Gastrocnemius medialis (tissue), 4 donors: ENCODE measurements around the gene PDZRN4. TPM values are rescaled to one million over a fixed set of nuclear protein-coding genes. Genes with fewer than 3 reads are reported as not detected.

Source experiments
- ATAC-seq, 2 donors: fragments of 150-250 bp; one replicate each; pipeline ENCODE4 v1.9.1; 2016
- DNase-seq, 2 donors: peaks; one replicate each; pipeline ENCODE4 v3.0.0-alpha.2; 2019
- H3K27ac ChIP-seq, 4 donors: fragments of 200-600 bp; sonication (generic); 1 replicate in 1 of 4; 2 replicates in 3 of 4; pipeline ENCODE4 v1.5.1; 2016 to 2018; ENCODE audit warnings: mild to moderate bottlenecking in 2 of 4, moderate library complexity in 1 of 4
- H3K27me3 ChIP-seq, 3 donors: fragments of 200-600 bp; sonication (generic) in 2 of 3; 1 replicate in 1 of 3; 2 replicates in 2 of 3; pipeline versions ENCODE4 v1.5.1 to v1.6.0; 2016 to 2019; ENCODE audit warnings: mild to moderate bottlenecking in 1 of 3, moderate library complexity in 1 of 3
- H3K36me3 ChIP-seq, 2 donors: fragments of 200-600 bp; sonication (generic) in 1 of 2; one replicate each; pipeline ENCODE4 v1.5.1; 2017 to 2018
- H3K4me1 ChIP-seq, 2 donors: fragments of 200-600 bp; sonication (generic) in 1 of 2; one replicate each; pipeline ENCODE4 v1.5.1; 2016 to 2017; ENCODE audit warnings: mild to moderate bottlenecking in 2 of 2
- H3K4me3 ChIP-seq, 4 donors: fragments of 200-600 bp; sonication (generic) in 3 of 4; 1 replicate in 1 of 4; 2 replicates in 3 of 4; pipeline ENCODE4 v1.5.1; 2016 to 2019; ENCODE audit warnings: mild to moderate bottlenecking in 2 of 4
- H3K9me3 ChIP-seq, 3 donors: fragments of 200-600 bp; sonication (generic) in 2 of 3; 1 replicate in 1 of 3; 2 replicates in 2 of 3; pipeline ENCODE4 v1.5.1; 2016 to 2019
- POLR2A ChIP-seq, 2 donors: fragments of 450-650 bp; IDR thresholded peaks; one replicate each; pipeline ENCODE4 v1.6.1; 2017; ENCODE audit warnings: antibody characterized with exemption in 2 of 2, mild to moderate bottlenecking in 2 of 2, moderate library complexity in 2 of 2
- in situ Hi-C, 4 donors: fragments of 200-750 bp; cut with MboI; loops; one replicate each; pipeline versions ENCODE4 v1.15.0 to v1.8.0; 2017; ENCODE audit warnings: low sequenced_read_pairs in 4 of 4
- intact Hi-C: fragments of 100-400 bp; cut with DNase I; formaldehyde crosslinking; loops from one replicate; pipeline ENCODE4 v1.15.1; 2023; ENCODE audit warnings: low total_unique reads
- total RNA-seq, 4 donors: library from RNA; depleted of rRNA; stranded (reverse); fragments of >200 nt; gene quantifications; one replicate each; pipeline versions ENCODE4 v1.1.0 to v1.2.3, GENCODE V29; 2016
- TF ChIP-seq, protein P1 (sequence below), 5 experiments: fragments of 450-650 bp in 3 of 5; fragments of 200-600 bp in 2 of 5; sonication (generic) in 2 of 5; IDR thresholded peaks in 4 of 5; conservative IDR thresholded peaks in 1 of 5; 1 replicate in 4 of 5; 2 replicates in 1 of 5; pipeline ENCODE4 v1.5.1; 2016 to 2019; ENCODE audit warnings: antibody characterized with exemption in 5 of 5, mild to moderate bottlenecking in 3 of 5, moderate library complexity in 3 of 5

PDZRN4 gene
- total RNA-seq, 4 donors from 2014 or later: 0.17 to 1.7 (median 0.64) TPM

GRCh38 chr12:41441180-41441579 lies 253.1 kb downstream of the PDZRN4 start:
- no peak overlapping the region for H3K4me3 ChIP-seq
- DNase-seq: no peak
- in situ Hi-C loops: no loop called here
- no peaks in the 10 kb centered on the region for H3K4me1 ChIP-seq
- H3K9me3 ChIP-seq: no peaks in the 10 kb centered on the region
- intact Hi-C loops: no loop called here
- no peak for ATAC-seq
- H3K27ac ChIP-seq: no peak overlapping the region
- no peak for TF ChIP-seq POLR2A (IDR thresholded peaks at IDR 0.05)
- TF ChIP-seq, protein P1, sequence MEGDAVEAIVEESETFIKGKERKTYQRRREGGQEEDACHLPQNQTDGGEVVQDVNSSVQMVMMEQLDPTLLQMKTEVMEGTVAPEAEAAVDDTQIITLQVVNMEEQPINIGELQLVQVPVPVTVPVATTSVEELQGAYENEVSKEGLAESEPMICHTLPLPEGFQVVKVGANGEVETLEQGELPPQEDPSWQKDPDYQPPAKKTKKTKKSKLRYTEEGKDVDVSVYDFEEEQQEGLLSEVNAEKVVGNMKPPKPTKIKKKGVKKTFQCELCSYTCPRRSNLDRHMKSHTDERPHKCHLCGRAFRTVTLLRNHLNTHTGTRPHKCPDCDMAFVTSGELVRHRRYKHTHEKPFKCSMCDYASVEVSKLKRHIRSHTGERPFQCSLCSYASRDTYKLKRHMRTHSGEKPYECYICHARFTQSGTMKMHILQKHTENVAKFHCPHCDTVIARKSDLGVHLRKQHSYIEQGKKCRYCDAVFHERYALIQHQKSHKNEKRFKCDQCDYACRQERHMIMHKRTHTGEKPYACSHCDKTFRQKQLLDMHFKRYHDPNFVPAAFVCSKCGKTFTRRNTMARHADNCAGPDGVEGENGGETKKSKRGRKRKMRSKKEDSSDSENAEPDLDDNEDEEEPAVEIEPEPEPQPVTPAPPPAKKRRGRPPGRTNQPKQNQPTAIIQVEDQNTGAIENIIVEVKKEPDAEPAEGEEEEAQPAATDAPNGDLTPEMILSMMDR (IDR thresholded peaks at IDR 0.05 in 4 of 5, conservative IDR thresholded peaks at IDR 0.05 in 1 of 5): no peak
- no peaks in the 10 kb centered on the region for H3K36me3 ChIP-seq
- no peaks in the 10 kb centered on the region for H3K27me3 ChIP-seq

DNA sequence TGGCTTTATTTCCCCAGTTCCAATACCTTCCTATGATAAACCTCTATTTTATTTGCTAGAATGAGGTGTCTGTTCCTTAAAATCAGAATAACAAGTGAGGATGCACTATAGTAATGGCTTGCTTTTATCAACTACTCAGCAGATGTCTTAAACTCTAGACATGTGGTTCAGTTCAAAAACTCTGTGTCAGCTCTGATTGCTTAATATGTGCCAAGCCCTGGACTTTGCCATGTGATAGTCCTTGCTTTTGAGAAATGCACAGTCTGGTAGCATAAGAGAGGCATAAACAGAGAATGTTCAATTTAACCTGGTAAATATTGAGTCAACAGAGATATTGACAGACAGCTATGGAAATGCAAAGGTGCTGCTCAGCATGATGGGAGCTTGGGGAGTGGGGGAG lies 254.8 kb downstream of the PDZRN4 start:
- in situ Hi-C loops (no loop called here), intact Hi-C loops (no loop called here)
- Histone ChIP-seq H3K9me3 (no peaks in the 10 kb centered on the region), H3K4me3 (no peak overlapping the region), H3K36me3 (no peaks in the 10 kb centered on the region), H3K27ac (no peak overlapping the region), H3K27me3 (no peaks in the 10 kb centered on the region), H3K4me1 (no peaks in the 10 kb centered on the region)
- no peak for ATAC-seq
- no peak for TF ChIP-seq POLR2A (IDR thresholded peaks at IDR 0.05)
- TF ChIP-seq, protein P1 (IDR thresholded peaks at IDR 0.05 in 4 of 5, conservative IDR thresholded peaks at IDR 0.05 in 1 of 5): no peak
- no peak for DNase-seq

DNA sequence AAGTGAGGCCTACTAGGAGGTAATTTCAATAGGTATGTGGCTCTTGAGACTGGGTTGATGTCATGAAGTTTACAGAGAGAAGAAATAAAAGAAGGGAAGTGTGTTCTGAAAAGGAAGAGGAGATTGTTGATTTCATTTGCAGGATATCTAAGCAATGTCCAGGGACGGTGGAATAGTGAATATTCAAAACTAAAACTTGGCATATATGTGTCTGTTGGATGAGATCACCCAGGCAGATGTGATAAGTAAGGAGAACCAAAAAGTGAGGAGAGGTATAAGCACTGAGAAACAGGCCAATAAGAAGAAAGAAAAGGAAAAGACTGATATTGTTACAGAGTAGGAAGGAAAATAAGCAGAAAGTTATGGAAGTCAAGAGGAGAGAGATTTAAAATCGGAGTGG lies 255.6 kb downstream of the PDZRN4 start:
- no peak for ATAC-seq
- Histone ChIP-seq H3K9me3 (no peaks in the 10 kb centered on the region), H3K27me3 (no peaks in the 10 kb centered on the region), H3K4me1 (no peaks in the 10 kb centered on the region), H3K36me3 (no peaks in the 10 kb centered on the region), H3K4me3 (no peak overlapping the region), H3K27ac (no peak overlapping the region)
- no peak for TF ChIP-seq POLR2A (IDR thresholded peaks at IDR 0.05)
- TF ChIP-seq, protein P1 (IDR thresholded peaks at IDR 0.05 in 4 of 5, conservative IDR thresholded peaks at IDR 0.05 in 1 of 5): no peak
- intact Hi-C loops (no loop called here), in situ Hi-C loops (no loop called here)
- DNase-seq: no peak

- no peak overlapping the region for H3K27ac ChIP-seq
- no peaks in the 10 kb centered on the region for H3K27me3 ChIP-seq
- ATAC-seq: no peak
- in situ Hi-C loops (no loop called here), intact Hi-C loops (no loop called here)
- H3K36me3 ChIP-seq: no peaks in the 10 kb centered on the region
- no peak for DNase-seq
- no peaks in the 10 kb centered on the region for H3K9me3 ChIP-seq
- H3K4me1 ChIP-seq: no peaks in the 10 kb centered on the region
- H3K4me3 ChIP-seq: no peak overlapping the region
- no peak for TF ChIP-seq POLR2A (IDR thresholded peaks at IDR 0.05)
- TF ChIP-seq, protein P1 (IDR thresholded peaks at IDR 0.05 in 4 of 5, conservative IDR thresholded peaks at IDR 0.05 in 1 of 5): no peak
Observed at GRCh38 chr12:41452838-41453407, 264.8 kb downstream of the PDZRN4 start.

- TF ChIP-seq POLR2A (IDR thresholded peaks at IDR 0.05): no peak
- TF ChIP-seq, protein P1 (IDR thresholded peaks at IDR 0.05 in 4 of 5, conservative IDR thresholded peaks at IDR 0.05 in 1 of 5): no peak
- ATAC-seq: no peak
- no peak overlapping the region for H3K4me3 ChIP-seq
- H3K9me3 ChIP-seq: no peaks in the 10 kb centered on the region
- H3K27ac ChIP-seq: no peak overlapping the region
- intact Hi-C loops (no loop called here), in situ Hi-C loops (no loop called here)
- DNase-seq: no peak
- no peaks in the 10 kb centered on the region for H3K4me1 ChIP-seq
- no peaks in the 10 kb centered on the region for H3K36me3 ChIP-seq
- H3K27me3 ChIP-seq: no peaks in the 10 kb centered on the region
Observed at GRCh38 chr12:41453409-41453808, 265.3 kb downstream of the PDZRN4 start.
